GM12874 (cell line): ENCODE measurements around the gene PDE4C.

Source experiments
- CTCF ChIP-seq: IDR thresholded peaks from 2 replicates; pipeline ENCODE4 v1.5.1; 2011; ENCODE audit warnings: low read depth, mild to moderate bottlenecking, control low read depth, low read length, moderate library complexity; ENCODE audit not compliant: insufficient read depth

The PDE4C gene

GRCh38 chr19:18232540-18233223, 6.4 kb upstream of the PDE4C start:
- no peak for TF ChIP-seq CTCF

GRCh38 chr19:18231775-18232174, 5.5 kb upstream of the PDE4C start:
- TF ChIP-seq CTCF: no peak

- no peak for TF ChIP-seq CTCF
Measured at GRCh38 chr19:18230941-18231734, 4.9 kb upstream of the PDE4C start.

- TF ChIP-seq CTCF: no peak
Measured at GRCh38 chr19:18229915-18230314, 3.7 kb upstream of the PDE4C start.

GRCh38 chr19:18229474-18229873, 3.2 kb upstream of the PDE4C start:
- TF ChIP-seq CTCF: peak; percentile 70

- no peak for TF ChIP-seq CTCF
Measured at GRCh38 chr19:18227781-18228271, 1.6 kb upstream of the PDE4C start.

- TF ChIP-seq CTCF: no peak
Measured at GRCh38 chr19:18226956-18227780, 930 bp upstream of the PDE4C start.
